Sigmoid colon (tissue), 7 donors: Measurements from ENCODE around the gene FGGY. TPM values are rescaled to one million over a fixed set of nuclear protein-coding genes. Genes with fewer than 3 reads are reported as not detected.

ENCODE experiments used
- DNase-seq: peaks from one replicate; pipeline ENCODE4 v3.0.0-alpha.2; 2019
- H3K27ac ChIP-seq, 4 donors: fragments of 200-600 bp; sonication (generic); one replicate each; pipeline ENCODE4 v1.5.1; 2016 to 2019; ENCODE audit warnings: mild to moderate bottlenecking in 1 of 4
- H3K27me3 ChIP-seq, 3 donors: fragments of 200-600 bp; sonication (generic); one replicate each; pipeline ENCODE4 v1.5.1; 2019; ENCODE audit warnings: mild to moderate bottlenecking in 1 of 3
- H3K36me3 ChIP-seq, 4 donors: fragments of 200-600 bp; sonication (generic); one replicate each; pipeline ENCODE4 v1.5.1; 2016 to 2019
- H3K4me1 ChIP-seq, 4 donors: fragments of 200-600 bp; sonication (generic); one replicate each; pipeline ENCODE4 v1.5.1; 2017 to 2019
- H3K4me3 ChIP-seq, 4 donors: fragments of 200-600 bp; sonication (generic); one replicate each; pipeline ENCODE4 v1.5.1; 2017 to 2019; ENCODE audit warnings: mild to moderate bottlenecking in 2 of 4, moderate library complexity in 1 of 4
- H3K9me3 ChIP-seq, 4 donors: fragments of 200-600 bp in 3 of 4; sonication (generic) in 3 of 4; one replicate each; pipeline versions ENCODE4 v1.5.1 to v1.6.1; 2013 to 2019
- CTCF ChIP-seq, 4 experiments: fragments of 450-650 bp in 3 of 4; fragments of 200-600 bp in 1 of 4; IDR thresholded peaks; one replicate each; pipeline ENCODE4 v1.5.1; 2016 to 2019; ENCODE audit warnings: antibody characterized with exemption in 4 of 4, mild to moderate bottlenecking in 3 of 4, moderate library complexity in 2 of 4
- EP300 ChIP-seq, 4 donors: sonication (generic); formaldehyde crosslinking; IDR thresholded peaks; one replicate each; pipeline ENCODE4 v1.6.1; 2017; ENCODE audit warnings: antibody characterized with exemption in 4 of 4
- POLR2A ChIP-seq, 2 donors: fragments of 450-650 bp; IDR thresholded peaks; one replicate each; pipeline ENCODE4 v1.6.1; 2016; ENCODE audit warnings: antibody characterized with exemption in 2 of 2, mild to moderate bottlenecking in 2 of 2, moderate library complexity in 2 of 2
- POLR2AphosphoS5 ChIP-seq, 4 donors: sonication (generic); formaldehyde crosslinking; IDR thresholded peaks; one replicate each; pipeline ENCODE4 v1.6.1; 2017; ENCODE audit warnings: antibody characterized with exemption in 4 of 4
- WGBS, 2 donors: extraction: QIAGEN DNeasy Blood & Tissue Kit; methylation state at CpG; one replicate each; pipeline ENCODE4 v1.1.7; 2013; 5-methylcytosine and 5-hydroxymethylcytosine counted together
- intact Hi-C: fragments of 100-400 bp; cut with DNase I; formaldehyde crosslinking; loops from one replicate; pipeline ENCODE4 v1.15.1; 2023
- polyA plus RNA-seq, 3 donors: library from polyadenylated mRNA; stranded (reverse); fragments of 200-250 nt; gene quantifications; one replicate each; pipeline ENCODE4 v1.2.3, GENCODE V29; 2013
- total RNA-seq, 4 donors: library from RNA; depleted of rRNA; stranded (reverse); fragments of >200 nt; gene quantifications; one replicate each; pipeline ENCODE4 v1.1.0, GENCODE V29; 2016
- donor health status: healthy with polysubstance abuse.
- donor health status: Bipolar disorder and iron deficiency.
- donor health status: healthy.

FGGY gene
- total and polyA plus RNA-seq, 7 donors: 4.8 to 54.1 (median 20.5) TPM

GRCh38 chr1:59505596-59506028, 208.7 kb downstream of the FGGY start:
- intact Hi-C loops: no loop called here
- H3K4me1 ChIP-seq: peaks cover 0 to 44% (median 41%) of the 10 kb centered on the region in 4 donors
- 94 to 96% methylated on average over 2 of the region's 2 CpGs for WGBS, 2 donors

GRCh38 chr1:59506952-59507351, 210.1 kb downstream of the FGGY start:
- TF ChIP-seq CTCF (IDR thresholded peaks at IDR 0.05): no peak
- peak in 2 of 4 donors; percentile 34 to 56 for TF ChIP-seq POLR2AphosphoS5 (IDR thresholded peaks at IDR 0.05)
- Histone ChIP-seq H3K36me3 (no peaks in the 10 kb centered on the region), H3K27ac (peak overlapping the region in 3 of 4 donors; percentile 29 to 58 (median 42)), H3K9me3 (no peaks in the 10 kb centered on the region), H3K4me3 (no peak overlapping the region), H3K4me1 (peaks cover 0 to 57% (median 55%) of the 10 kb centered on the region in 4 donors), H3K27me3 (no peaks in the 10 kb centered on the region)
- intact Hi-C loops: no loop called here
- DNase-seq: peak; percentile 76
- whole genome bisulfite sequencing, 2 donors: 46 to 54% methylated on average over 3 of the region's 3 CpGs

More at GRCh38 chr1:59505596-59506028, 208.7 kb downstream of the FGGY start:
- no peak for TF ChIP-seq EP300 (IDR thresholded peaks at IDR 0.05)
- no peak for DNase-seq
- Histone ChIP-seq H3K27ac (no peak overlapping the region), H3K36me3 (no peaks in the 10 kb centered on the region), H3K4me3 (no peak overlapping the region), H3K27me3 (no peaks in the 10 kb centered on the region), H3K9me3 (no peaks in the 10 kb centered on the region)

- intact Hi-C loops: no loop called here
- no peaks in the 10 kb centered on the region for H3K27me3 ChIP-seq
- 92% methylated on average over 3 of the region's 3 CpGs for WGBS, 2 donors
- H3K27ac ChIP-seq: peak overlapping the region in 2 of 4 donors; percentile 5 to 41
- H3K4me3 ChIP-seq: no peak overlapping the region
- H3K9me3 ChIP-seq: no peaks in the 10 kb centered on the region
- TF ChIP-seq EP300 (IDR thresholded peaks at IDR 0.05) (no peak), POLR2AphosphoS5 (IDR thresholded peaks at IDR 0.05) (no peak), POLR2A (IDR thresholded peaks at IDR 0.05) (no peak), CTCF (IDR thresholded peaks at IDR 0.05) (no peak)
- H3K4me1 ChIP-seq: peaks cover 0 to 73% (median 69%) of the 10 kb centered on the region in 4 donors
- no peaks in the 10 kb centered on the region for H3K36me3 ChIP-seq
- DNase-seq: no peak
Observed at GRCh38 chr1:59509341-59509875, 212.5 kb downstream of the FGGY start.

GRCh38 chr1:59510249-59510648, 213.4 kb downstream of the FGGY start:
- Histone ChIP-seq H3K9me3 (no peaks in the 10 kb centered on the region), H3K4me1 (peaks cover 0 to 73% (median 69%) of the 10 kb centered on the region in 4 donors), H3K27ac (peak overlapping the region in 2 of 4 donors; percentile 31 to 41), H3K36me3 (no peaks in the 10 kb centered on the region), H3K4me3 (no peak overlapping the region), H3K27me3 (no peaks in the 10 kb centered on the region)
- intact Hi-C loops: loop anchor here (2.0 to 5.0 kb wide), 5 partner anchors 63 to 213 kb away; partner anchors contain the start of gene FGGY
- TF ChIP-seq POLR2A (IDR thresholded peaks at IDR 0.05) (no peak), CTCF (IDR thresholded peaks at IDR 0.05) (no peak), POLR2AphosphoS5 (IDR thresholded peaks at IDR 0.05) (peak; percentile 84 to 97 (median 90)), EP300 (IDR thresholded peaks at IDR 0.05) (peak in 1 of 4 donors; percentile 70)
- 91 to 95% methylated on average over 1 of the region's 1 CpG for WGBS, 2 donors
- DNase-seq: no peak

- Histone ChIP-seq H3K27me3 (no peaks in the 10 kb centered on the region), H3K36me3 (no peaks in the 10 kb centered on the region), H3K4me1 (peaks cover 0 to 72% (median 66%) of the 10 kb centered on the region in 4 donors), H3K4me3 (no peak overlapping the region), H3K27ac (peak overlapping the region in 3 of 4 donors; percentile 30 to 41 (median 31)), H3K9me3 (no peaks in the 10 kb centered on the region)
- DNase-seq: no peak
- TF ChIP-seq EP300 (IDR thresholded peaks at IDR 0.05) (no peak), POLR2AphosphoS5 (IDR thresholded peaks at IDR 0.05) (peak; percentile 32 to 70 (median 54)), CTCF (IDR thresholded peaks at IDR 0.05) (no peak), POLR2A (IDR thresholded peaks at IDR 0.05) (no peak)
- 89 to 92% methylated on average over 7 of the region's 7 CpGs for WGBS, 2 donors
- intact Hi-C loops: loop anchor here (2.0 to 5.0 kb wide), 5 partner anchors 65 to 214 kb away; partner anchors contain the start of gene FGGY
Observed at GRCh38 chr1:59511476-59512465, 214.9 kb downstream of the FGGY start.
